IPS-NIHi11 (cell line): Measurements from ENCODE around the gene HOPX.
"Not testable (repeated sequence)": the region's sequence is repeated elsewhere in the genome, so short reads cannot be mapped to it uniquely, and the experiment has no call there.

ENCODE experiments used
- DNase-seq: peaks from one replicate; pipeline ENCODE4 v3.0.0; 2012; ENCODE audit warnings: mixed read lengths, low spot score

Gene HOPX

DNA sequence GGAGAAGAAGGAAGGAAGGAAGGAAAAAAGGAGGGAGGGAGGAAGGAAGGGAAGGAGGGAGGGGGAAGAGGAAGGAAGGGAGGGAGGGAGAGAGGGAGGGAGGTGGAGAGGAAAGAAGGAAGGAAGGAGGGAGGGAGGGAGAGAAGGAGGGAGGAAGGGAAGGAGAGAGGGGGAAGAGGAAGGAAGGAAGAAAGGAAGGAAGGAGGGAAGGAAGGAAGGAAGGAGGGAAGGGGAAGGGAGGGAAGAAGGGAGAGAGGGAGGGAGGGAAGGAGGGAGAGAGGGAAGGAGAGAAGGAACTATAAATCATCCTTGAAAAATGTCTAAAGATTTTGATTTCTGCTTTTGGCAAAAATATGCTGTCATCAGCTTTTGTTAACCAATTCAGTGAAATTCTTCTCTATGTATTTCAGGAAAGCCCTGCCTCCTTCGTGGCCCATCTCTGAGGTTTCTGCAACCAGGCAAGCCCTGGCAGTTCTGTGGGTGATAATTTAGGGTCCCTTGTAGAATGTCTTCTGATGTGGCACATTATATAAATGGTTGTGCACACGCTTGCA lies 7.1 kb upstream of the HOPX start:
- no peak for DNase-seq

DNA sequence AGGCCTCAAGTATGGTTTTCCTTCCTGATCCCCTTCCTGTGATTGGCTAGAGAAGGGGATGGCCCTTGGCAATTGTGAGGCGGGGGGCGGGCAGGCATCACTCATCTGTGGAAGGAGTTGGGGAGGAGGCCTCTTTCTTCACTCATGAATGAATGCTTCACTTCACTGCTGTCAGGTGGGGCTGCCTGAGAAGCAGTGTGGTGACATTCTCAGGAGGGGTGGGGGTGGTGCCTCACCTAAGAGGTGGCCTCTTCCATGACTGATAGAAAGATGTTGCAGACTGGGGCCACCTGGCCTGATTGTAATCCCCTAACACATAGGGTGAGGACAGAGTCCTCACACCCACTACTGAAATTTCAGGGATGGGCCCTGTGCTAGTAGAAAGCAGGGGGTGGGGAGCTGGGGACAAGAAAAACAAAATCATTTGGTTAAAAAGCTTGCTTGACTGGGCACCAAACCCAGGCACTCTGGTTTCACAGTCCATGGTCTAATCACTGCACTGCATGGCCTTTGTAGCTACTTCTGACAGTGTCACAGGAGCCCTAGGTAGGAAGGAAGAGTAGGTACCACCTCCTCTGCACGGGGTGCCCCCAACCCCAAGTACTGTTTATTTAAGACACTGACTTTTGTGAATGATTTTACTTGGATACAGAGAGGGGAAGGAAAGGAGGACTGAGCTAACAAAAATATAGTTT lies 5.6 kb upstream of the HOPX start:
- no peak for DNase-seq

DNA sequence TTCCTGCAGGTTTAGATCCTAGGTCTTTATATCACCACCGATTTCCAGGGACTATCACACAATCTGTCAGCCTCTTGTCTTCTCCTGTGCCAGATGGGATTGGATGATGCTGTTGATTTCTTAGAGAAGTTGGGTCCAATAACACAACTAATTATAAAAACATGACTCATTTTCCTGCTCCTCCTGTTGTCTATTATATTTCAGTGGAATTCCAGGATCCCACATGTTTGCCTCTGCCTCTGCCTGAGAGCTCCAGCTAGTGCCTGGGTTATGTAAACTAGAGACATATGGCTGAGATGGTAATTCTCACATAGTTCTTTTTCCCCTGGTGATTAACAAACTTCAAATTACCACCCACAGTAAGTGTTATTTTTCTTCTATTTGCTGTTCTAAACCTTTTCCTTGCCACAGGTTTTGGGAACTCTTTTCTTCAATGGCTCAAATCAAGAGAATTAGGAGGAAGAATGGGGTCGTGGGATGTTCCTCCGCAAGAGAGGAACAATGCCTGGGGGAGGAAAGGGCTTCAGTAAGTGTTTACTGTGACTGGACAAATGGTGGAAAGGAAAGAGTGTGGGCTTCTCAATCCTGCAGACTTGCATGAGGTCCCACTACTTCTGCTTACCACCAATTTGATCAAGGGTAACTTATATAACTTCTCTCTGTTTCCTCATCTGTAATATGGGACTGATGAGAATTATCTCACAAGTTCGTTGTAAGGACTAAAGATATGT lies 3.4 kb upstream of the HOPX start:
- no peak for DNase-seq

DNA sequence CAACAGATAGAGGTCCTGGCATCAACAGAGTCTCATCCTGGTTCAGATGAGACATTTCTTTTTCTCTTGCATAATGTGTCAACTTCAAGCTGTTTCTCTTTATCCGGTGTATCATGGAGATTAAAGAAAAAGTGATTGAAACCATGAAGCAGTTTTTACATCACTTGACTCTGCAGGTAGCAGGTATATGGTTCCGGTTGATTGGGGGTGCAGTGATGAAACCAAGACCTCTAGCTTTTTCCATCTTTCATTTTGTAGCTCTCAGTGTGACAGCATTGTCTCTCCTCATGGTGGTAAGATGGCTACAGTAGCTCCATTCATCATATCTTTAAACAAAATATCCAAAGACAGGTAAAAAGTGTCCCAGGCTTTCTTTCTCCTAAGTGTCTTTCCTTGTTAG lies 2.4 kb upstream of the HOPX start:
- no peak for DNase-seq

DNA sequence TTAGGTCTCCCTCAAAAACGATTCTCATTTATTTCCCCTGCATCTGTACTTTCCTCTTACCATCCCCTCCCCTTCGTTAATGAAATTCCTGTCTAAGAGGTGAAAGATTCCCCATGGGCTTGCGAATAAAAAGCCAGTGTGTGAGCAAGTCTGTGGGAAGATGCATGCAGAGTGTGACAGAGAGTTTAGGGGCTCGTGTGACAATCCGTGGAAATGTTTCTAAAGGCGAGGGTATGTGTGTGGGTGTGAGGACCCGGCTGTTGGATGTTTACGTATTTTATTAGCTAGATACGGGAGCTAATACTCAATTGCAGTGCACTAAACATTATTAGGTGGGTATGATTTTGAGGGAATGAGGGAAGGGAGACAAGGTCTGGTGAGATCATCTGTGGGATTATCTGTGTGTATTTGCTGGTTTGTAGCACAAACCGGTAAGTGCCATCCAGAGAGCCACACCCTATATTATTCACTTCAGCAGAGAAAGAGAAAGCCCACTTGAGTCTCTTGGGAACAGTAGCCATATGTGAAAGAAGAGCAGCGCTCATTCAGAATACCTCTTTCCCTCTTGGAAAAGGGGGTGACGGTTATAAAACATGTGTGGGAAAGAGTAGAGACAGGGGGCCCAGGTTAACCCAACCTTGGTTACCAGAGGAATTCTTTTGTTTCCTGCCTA lies 893 bp upstream of the HOPX start:
- DNase-seq = no peak

DNA sequence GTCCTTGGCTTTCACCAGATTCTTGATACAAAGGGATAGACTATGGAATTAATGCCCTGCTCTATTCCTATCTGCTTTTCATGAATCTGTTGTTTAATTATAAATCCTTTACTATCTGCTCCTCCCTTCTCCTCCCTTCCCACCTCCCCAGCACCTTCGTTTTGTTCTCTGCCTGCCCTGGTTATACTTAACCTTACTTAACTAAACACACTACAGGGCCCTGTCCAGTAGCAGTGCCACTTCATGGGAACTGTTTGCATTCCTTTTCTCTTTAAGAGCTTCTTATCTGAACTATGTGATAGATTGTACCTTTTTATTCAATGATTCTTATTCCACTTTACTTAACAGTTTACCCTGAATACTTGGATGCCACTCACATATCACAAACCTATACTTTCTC lies 830 bp downstream of the HOPX start:
- no peak for DNase-seq

DNA sequence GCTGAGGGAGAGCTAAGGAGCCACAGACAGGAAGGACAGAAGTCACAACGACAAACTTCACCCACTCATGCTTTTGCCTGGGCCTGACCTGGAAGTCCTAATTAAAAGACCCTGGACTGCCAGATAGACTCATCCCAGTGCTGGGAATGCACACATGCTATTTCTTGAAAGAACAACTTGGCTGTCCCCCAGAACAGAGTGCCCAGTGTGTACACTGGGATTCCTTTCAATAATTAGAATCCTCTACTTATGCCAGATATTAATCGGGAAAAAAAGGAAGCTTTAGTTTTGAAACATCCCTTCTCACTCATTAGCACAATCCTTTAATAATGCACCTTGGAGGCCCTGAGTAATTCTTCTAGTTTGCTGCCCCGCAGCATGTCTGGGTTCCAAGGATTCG lies 3.4 kb downstream of the HOPX start:
- DNase-seq = no peak

DNA sequence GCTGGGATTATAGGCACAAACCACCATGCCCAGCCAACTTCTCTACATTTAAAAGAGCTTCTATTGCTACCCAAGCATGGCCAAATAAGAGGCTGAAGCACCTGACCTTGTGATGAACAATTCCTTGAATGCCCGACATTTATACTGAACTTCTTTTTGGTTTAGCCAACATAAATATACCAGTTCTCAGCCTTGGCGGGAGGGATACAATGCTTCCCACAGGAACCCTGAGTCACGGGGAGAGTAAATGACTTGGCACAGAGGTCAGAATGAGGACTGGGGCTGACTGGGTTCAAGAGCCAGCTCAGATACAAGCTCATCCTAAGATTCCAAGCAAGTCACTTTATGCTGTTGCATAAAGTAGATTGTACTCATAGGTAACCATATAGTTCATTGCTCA lies 6.1 kb downstream of the HOPX start:
- DNase-seq = no peak

DNA sequence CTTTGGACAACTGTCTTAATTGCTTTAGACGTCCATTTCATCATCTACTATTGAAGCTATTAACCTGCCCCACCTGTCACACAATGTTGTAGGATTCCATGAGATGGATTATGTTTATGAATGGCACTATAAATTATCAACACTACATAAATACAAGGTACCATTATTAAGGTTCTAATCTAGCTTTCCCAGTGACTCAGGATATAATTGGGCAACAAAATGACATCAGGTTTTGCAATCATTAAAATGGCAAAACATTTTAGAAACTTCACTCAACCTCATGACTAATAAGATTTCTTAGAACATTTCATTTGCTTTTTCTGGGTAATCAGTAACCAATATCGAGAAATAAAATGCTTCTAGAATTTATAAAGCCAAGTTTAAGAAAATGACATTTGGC lies 9.2 kb downstream of the HOPX start:
- no peak for DNase-seq

DNA sequence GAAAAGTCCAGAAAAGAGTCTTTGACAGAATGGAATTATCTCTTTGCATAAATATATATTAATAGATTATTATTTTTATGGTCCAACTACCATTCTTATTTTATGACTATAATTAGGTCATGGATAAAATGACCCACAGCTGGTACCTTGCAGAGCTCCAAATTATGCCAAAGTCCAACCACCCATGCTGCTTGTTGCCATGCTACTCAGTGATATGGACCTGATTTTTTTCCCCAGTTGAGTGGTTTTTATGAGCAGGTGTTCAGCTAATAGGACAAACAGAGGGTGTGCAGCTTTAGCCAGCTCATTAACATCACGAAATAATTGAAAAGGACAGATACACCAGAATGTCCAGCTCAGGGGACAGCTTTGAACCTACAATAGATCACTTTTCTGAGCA lies 9.7 kb downstream of the HOPX start:
- no peak for DNase-seq

DNA sequence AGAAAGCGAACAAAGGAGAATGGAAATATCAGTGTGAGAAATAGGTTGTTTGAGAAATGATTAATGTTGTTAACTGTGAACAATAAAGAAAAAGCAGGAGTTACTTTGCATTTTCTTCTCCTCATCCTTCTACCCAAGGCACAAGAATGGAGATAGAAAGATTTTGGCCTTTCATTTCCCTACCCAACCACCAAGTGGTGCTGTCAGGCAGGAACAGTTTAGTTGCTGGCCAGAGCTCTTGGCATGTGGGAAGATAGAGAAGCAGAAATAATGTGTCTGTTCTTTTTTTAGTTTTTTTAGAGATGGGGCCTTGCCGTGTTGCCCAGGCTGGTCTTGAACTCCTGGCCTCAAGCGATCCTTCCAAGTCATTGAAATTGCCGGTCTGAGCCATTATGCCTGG lies 12.8 kb downstream of the HOPX start:
- peak; percentile 55 for DNase-seq

DNA sequence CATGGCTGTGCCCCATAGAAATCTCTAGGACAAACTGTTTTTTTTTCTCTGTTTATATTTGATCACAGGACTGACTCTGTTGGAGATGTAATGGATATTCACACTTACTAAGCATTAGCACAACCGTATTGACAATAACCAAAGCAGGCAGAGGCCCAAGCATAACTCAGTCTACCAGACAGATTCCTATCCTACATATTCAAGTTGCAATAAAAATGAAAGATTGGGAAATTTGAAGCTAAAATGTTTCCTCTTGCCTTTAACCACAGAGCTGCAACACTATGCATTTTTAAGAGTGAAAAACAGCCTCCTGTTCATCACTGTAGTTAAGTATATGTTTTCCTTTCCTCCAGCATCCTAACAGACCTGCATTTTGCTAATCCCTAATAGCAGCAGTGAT lies 13.7 kb downstream of the HOPX start:
- DNase-seq = not testable (repeated sequence)

DNA sequence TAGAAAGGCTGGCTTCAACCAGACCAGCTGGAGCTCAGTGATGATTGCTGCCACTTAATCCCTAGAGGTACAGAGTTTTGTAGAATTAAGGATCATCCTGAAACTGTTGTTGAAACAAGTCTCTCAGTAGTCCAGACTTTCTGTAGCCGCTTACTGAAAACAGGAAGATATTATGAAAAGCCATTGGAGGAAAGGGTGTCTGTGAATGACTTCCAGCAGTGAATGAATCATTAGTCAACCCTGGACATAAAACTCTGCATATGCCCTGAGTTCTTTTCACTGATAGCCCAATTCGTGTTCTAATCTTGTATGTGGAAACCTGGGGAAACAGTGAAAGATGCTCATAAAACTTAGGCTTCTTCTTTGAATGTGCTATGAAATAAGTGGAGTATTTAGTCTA lies 14.8 kb downstream of the HOPX start:
- no peak for DNase-seq

DNA sequence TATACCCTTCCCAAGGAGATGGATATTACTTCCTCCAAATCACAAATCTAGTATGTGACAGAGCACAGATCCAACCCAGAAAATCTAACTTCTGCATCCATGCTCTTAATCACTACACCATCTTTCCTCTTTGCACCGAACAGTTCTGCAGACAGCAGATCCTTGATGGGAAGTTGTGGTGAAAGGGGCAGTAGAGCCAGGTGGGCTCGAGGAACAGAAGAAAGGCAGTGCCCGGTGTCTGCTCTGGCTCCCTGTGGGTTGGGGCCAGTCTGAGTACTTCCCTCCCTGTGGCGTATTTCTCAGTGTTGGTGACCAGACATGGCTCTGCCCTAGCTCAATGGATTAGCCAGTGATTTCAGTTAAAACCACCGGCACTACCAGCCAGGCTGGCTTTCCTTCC lies 15.3 kb downstream of the HOPX start:
- no peak for DNase-seq

DNA sequence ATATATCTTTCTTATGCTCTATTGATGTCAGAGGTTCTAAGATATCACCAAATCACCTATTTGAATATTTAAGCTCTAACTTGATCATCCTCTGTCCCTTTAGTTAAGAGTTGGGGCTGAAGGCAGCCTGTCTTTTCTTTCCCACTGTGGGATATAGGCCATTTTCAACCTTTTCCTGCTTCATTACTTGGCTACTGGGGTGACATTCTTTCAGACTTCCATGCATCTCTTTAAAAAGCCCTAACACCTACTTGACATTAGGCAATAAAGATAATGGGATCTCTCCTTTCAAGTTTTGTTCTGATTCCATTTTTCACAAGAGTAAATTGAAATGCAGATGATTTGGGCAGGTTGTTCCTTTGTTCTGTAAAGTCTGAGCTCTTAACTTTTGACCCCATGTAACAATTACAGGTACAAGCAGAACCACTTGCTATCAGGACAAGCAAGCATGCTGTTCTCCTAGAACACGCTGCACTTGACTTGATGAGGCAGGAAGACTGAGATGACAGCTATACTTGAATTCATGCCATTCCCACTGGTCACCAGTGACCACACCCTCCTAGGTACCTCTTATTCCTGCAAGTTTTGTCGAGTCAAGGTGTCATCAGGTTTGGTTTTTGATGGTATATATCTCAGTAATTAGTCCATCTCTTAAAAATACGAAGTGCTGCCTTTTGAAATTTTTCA lies 18.2 kb downstream of the HOPX start:
- no peak for DNase-seq

DNA sequence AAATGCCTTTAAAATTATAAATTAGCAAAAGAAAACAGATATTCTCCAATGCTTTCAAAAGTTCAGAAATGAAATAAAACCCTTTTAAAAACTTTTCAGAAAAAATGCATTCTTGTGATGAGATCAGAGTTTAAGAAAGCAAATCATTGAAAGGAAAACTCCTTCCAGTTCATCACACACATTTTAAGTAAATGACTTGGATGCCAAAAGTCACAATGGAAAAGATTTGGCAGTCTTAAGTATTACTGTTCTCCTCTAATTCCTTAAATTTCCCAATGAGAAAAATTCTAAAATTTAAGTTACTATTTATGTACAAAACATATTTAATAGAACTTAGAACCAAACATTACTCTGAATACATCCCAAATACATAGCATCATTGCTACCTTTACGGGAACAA lies 21.1 kb downstream of the HOPX start:
- DNase-seq = no peak

DNA sequence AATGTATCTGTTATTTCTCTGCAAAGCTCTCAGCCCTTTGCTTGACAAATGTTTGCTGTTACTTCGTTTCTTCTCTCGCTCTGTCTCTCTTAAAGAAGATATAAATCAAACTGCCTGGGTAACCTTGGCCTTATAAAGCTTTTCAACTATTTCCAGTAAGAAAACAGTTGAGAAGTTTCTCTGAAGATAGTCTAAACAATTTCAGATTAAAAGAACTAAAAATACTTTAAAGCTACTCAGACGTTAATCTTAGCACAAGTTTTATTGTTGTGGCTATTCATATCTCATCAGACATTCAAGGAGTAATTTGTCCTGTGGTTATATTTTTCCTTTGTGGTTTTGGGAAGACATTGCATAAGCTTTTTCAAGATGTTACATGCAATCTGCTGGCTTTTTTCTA lies 22.6 kb downstream of the HOPX start:
- no peak for DNase-seq

DNA sequence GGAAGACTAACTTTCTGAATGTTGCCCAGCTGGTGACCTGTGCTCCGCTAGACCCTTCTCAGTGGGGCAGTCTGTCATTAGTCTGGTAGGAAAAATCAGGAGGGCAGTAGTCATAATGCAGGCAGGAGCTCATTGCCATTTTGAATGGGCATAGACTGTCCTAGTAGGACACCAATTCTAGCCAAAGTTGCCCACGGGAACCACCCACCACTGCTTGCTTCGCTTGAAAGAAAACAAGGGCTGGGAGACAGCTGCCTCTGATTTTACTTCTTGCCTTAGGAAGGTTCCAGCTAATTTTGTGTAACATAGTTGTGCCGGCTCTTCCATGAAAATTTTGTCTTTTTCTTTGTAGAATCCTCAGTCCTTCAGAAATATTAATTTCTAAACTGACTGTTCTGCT lies 23.3 kb downstream of the HOPX start:
- DNase-seq = no peak

DNA sequence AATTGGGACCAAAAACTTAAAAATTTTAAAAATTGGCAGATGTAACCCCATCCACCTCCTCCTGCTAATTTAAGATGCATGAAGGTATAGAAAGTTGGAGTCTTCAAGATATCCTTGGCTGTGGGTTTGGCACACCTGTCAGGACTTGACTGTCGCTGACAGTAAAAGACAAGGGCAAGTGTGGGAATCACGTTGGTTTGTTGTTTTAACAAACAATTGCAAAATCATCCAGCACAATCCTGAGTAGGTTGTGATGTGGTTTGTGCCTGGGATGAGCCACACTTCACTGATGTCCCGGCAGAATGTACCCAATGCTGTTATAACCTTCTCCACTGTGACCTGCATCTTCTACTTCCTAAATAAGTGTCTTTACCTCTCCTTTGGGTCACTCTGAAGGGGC lies 24.0 kb downstream of the HOPX start:
- no peak for DNase-seq

DNA sequence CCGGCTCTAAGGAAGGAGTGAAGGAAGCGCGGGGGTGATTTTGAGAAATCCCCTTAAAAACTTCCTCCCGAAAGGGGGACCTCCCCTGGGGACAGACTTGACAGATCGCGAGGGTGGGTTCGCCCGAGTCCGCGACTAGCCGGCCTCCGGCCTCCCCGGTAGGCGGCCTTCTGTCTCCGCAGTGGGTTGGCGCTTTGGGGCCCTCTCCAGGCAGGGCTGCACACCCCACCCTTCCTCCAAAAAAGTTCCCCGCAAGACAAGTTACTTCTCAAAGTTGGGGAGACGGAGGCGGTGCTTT lies 24.8 kb downstream of the HOPX start:
- peak; percentile 27 for DNase-seq

DNA sequence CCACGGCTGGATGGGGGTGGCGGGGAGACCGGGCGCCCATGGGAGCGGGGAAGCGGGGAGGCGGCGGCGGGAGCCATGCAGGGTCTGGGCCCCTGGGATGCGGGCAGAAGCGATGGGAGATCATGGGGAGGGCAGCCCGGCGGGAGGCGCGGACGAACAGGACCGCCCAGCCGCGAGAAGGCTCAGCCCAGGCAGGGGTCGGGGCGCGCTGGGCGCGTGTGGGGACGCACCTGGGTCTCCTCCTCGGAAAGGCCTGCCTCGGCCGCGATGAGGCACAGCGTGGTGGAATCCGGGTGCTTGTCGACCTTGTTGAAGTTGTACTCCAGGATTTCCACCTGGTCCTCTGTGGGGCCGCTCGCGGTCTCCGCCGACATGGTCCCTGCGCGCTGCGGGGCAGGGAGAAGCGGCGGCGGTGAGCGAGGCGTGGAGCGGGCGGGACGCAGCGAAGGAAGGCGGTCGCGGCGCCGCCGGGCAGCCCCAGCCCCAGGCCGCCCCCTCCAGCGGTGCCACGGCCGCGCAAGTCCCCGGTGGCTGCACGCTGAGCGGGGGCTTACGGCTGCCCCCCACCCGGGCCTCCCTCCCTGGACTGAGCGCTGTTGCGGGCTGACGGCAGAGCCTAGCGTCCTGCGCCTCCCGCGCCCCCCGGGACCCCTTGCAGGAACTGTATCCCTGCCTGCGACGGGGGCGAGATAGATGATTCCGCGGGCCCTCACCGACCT lies 25.3 kb downstream of the HOPX start:
- peak; percentile 43 for DNase-seq

DNA sequence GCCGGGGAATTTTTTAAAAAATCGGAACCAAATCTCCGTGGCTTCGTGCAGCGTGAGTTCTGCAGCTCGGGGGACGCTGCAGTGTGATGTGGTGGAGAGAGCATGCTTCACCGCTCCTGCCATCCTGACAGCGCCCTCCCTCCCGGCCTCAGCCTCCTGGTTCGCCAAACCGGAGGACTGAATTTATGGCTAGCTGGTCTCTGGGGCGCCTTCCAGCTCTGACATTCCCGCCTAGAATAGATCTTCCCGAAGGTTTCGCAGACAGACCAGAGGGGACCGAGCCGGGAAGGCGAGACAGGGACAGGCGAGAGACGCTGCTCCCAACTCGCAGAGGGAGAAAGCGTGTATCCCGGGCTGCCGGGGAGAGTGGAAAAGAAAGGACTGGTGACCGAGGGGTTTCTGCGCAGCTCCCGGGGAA lies 25.9 kb downstream of the HOPX start:
- peak; percentile 64 for DNase-seq
